ENCODE results near the gene CELA1.

CELA1 gene

GRCh38 chr12:51346581-51346980 is at the start of gene CELA1:
TSS of gene CELA1 (minus strand) at chr12:51346679. CDS start at chr12:51346638, 41 bp downstream.
- no peak for DNase-seq (ENCODE audit: low read depth in 2 of 3, low spot score in 1 of 3)

GRCh38 chr12:51395283-51396230 is 49.1 kb upstream of the CELA1 start:
- DNase-seq (ENCODE audit: low read depth in 2 of 3, low spot score in 1 of 3): peak in 1 of 3 donors; percentile 29

- peak in 2 of 3 donors; percentile 36 to 39 for DNase-seq (ENCODE audit: low read depth in 2 of 3, low spot score in 1 of 3)
Observed at GRCh38 chr12:51393676-51394545, 47.4 kb upstream of the CELA1 start.

GRCh38 chr12:51392556-51393237 is 46.2 kb upstream of the CELA1 start:
- DNase-seq (ENCODE audit: low read depth in 2 of 3, low spot score in 1 of 3): no peak

- peak in 2 of 3 donors; percentile 46 to 61 for DNase-seq (ENCODE audit: low read depth in 2 of 3, low spot score in 1 of 3)
Observed at GRCh38 chr12:51391283-51392123, 45.0 kb upstream of the CELA1 start, which contains the start of gene GALNT6. TSS of gene GALNT6 (minus strand) at chr12:51391406. CDS start at chr12:51379781, 11,625 bp downstream.

GRCh38 chr12:51390891-51391282 is 44.4 kb upstream of the CELA1 start:
- no peak for DNase-seq (ENCODE audit: low read depth in 2 of 3, low spot score in 1 of 3)

GRCh38 chr12:51390457-51390856 is 44.0 kb upstream of the CELA1 start:
- DNase-seq (ENCODE audit: low read depth in 2 of 3, low spot score in 1 of 3): no peak

- no peak for DNase-seq (ENCODE audit: low read depth in 2 of 3, low spot score in 1 of 3)
Observed at GRCh38 chr12:51389302-51389999, 43.0 kb upstream of the CELA1 start.

- no peak for DNase-seq (ENCODE audit: low read depth in 2 of 3, low spot score in 1 of 3)
Observed at GRCh38 chr12:51388846-51389245, 42.4 kb upstream of the CELA1 start.

- DNase-seq (ENCODE audit: low read depth in 2 of 3, low spot score in 1 of 3): no peak
Observed at GRCh38 chr12:51388069-51388799, 41.8 kb upstream of the CELA1 start.

GRCh38 chr12:51386351-51386750 is 39.9 kb upstream of the CELA1 start:
- DNase-seq (ENCODE audit: low read depth in 2 of 3, low spot score in 1 of 3): no peak

GRCh38 chr12:51383269-51383905 is 36.9 kb upstream of the CELA1 start:
- no peak for DNase-seq (ENCODE audit: low read depth in 2 of 3, low spot score in 1 of 3)

- no peak for DNase-seq (ENCODE audit: low read depth in 2 of 3, low spot score in 1 of 3)
Observed at GRCh38 chr12:51382173-51382572, 35.7 kb upstream of the CELA1 start.

- no peak for DNase-seq (ENCODE audit: low read depth in 2 of 3, low spot score in 1 of 3)
Observed at GRCh38 chr12:51381226-51382079, 35.0 kb upstream of the CELA1 start.

- DNase-seq (ENCODE audit: low read depth in 2 of 3, low spot score in 1 of 3): no peak
Observed at GRCh38 chr12:51379571-51379970, 33.1 kb upstream of the CELA1 start.

- DNase-seq (ENCODE audit: low read depth in 2 of 3, low spot score in 1 of 3): no peak
Observed at GRCh38 chr12:51378749-51379148, 32.3 kb upstream of the CELA1 start.
